Measurements from ENCODE around the gene ARSG.

DNA sequence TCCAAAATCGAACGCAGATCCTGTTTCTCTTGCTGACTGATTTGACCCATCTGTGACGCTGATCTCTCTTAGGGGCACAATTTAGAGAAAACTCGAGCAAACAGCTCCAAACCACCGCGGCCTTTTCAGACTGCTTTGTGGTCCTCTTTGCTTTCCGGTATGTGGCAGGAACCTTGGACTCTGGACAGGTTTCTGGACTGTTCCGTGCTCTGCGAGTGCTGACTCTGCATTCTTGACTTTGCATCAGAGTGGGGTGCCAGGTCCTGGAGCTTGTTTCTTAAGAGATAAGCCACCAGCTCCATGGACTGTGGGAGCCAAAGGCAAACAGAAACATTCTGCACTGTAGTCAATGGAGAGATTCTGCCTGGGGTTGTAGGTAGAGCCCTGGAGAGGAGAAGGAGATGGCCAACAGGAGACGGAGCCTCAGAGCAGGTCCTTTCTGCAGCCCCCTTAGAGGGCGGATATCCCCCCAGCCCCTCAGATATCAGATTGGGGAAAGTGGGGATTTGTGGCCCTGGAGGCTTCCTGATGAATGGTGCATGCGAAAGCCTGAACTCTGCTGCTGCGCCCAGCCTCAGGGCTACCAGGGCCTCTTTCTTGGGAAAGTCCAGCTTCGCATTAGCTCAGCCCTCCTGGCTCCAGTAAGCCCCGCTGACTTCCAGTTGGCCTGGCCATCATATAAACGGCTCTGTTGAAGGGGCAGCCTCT lies 100.4 kb downstream of the ARSG start:
- TF ChIP-seq, protein P1, sequence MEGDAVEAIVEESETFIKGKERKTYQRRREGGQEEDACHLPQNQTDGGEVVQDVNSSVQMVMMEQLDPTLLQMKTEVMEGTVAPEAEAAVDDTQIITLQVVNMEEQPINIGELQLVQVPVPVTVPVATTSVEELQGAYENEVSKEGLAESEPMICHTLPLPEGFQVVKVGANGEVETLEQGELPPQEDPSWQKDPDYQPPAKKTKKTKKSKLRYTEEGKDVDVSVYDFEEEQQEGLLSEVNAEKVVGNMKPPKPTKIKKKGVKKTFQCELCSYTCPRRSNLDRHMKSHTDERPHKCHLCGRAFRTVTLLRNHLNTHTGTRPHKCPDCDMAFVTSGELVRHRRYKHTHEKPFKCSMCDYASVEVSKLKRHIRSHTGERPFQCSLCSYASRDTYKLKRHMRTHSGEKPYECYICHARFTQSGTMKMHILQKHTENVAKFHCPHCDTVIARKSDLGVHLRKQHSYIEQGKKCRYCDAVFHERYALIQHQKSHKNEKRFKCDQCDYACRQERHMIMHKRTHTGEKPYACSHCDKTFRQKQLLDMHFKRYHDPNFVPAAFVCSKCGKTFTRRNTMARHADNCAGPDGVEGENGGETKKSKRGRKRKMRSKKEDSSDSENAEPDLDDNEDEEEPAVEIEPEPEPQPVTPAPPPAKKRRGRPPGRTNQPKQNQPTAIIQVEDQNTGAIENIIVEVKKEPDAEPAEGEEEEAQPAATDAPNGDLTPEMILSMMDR (IDR thresholded peaks at IDR 0.05) = no peak
- TF ChIP-seq POLR2A (IDR thresholded peaks at IDR 0.05) = no peak
